DOHH2 (cell line): ENCODE data around the gene CERS6.

Source experiments
- H3F3A ChIP-seq: fragments of 200-600 bp; sonication (generic), shearing (Covaris generic); 2 replicates; pipeline ENCODE4 v1.6.0; 2016; ENCODE audit warnings: antibody characterized with exemption, mild to moderate bottlenecking; ENCODE audit not compliant: control insufficient read depth, insufficient read depth
- H3K27ac ChIP-seq: fragments of 200-600 bp; sonication (generic); 2 replicates; pipeline ENCODE4 v1.5.1; 2014; ENCODE audit warnings: low read depth, mild to moderate bottlenecking, low read length, moderate library complexity
- H3K27me3 ChIP-seq: fragments of 200-600 bp; sonication (generic); 2 replicates; pipeline ENCODE4 v1.6.1; 2014; ENCODE audit warnings: mild to moderate bottlenecking, low read length, mixed read lengths; ENCODE audit not compliant: control insufficient read depth
- H3K36me3 ChIP-seq: fragments of 200-600 bp; sonication (generic); 2 replicates; pipeline ENCODE4 v1.6.1; 2014; ENCODE audit warnings: mild to moderate bottlenecking, low read length, moderate library complexity, mixed read lengths; ENCODE audit not compliant: control insufficient read depth
- H3K4me1 ChIP-seq: fragments of 200-600 bp; sonication (generic); 2 replicates; pipeline ENCODE4 v1.6.1; 2014; ENCODE audit warnings: mild to moderate bottlenecking, low read length, mixed read lengths; ENCODE audit not compliant: control insufficient read depth
- H3K4me2 ChIP-seq: fragments of 200-600 bp; sonication (generic); 2 replicates; pipeline ENCODE4 v1.6.0; 2014; ENCODE audit warnings: mild to moderate bottlenecking, low read length, moderate library complexity
- H3K4me3 ChIP-seq: fragments of 200-600 bp; sonication (generic); 2 replicates; pipeline ENCODE4 v1.5.1; 2014; ENCODE audit warnings: mild to moderate bottlenecking, low read length, mixed read lengths
- H3K79me2 ChIP-seq: fragments of 200-600 bp; sonication (generic); 2 replicates; pipeline ENCODE4 v1.6.1; 2014; ENCODE audit warnings: mild to moderate bottlenecking, low read length, mixed read lengths; ENCODE audit not compliant: control insufficient read depth
- H3K9me2 ChIP-seq: fragments of 200-600 bp; sonication (generic); replicated peaks from 2 replicates; pipeline ENCODE4 v1.6.1; 2014; ENCODE audit warnings: mild to moderate bottlenecking, low read length, mixed read lengths; ENCODE audit not compliant: control insufficient read depth
- H3K9me3 ChIP-seq: fragments of 200-600 bp; sonication (generic); 2 replicates; pipeline ENCODE4 v1.6.1; 2014; ENCODE audit warnings: antibody characterized with exemption, low read length, mixed read lengths; ENCODE audit not compliant: control insufficient read depth, insufficient read depth
- H4K20me1 ChIP-seq: fragments of 200-600 bp; sonication (generic); 2 replicates; pipeline ENCODE4 v1.6.0; 2014; ENCODE audit warnings: low read depth, mild to moderate bottlenecking, antibody characterized with exemption, low read length, moderate library complexity; ENCODE audit not compliant: control insufficient read depth, insufficient read depth
- EZH2phosphoT487 ChIP-seq: fragments of 200-600 bp; sonication (generic); IDR thresholded peaks from 2 replicates; pipeline ENCODE4 v1.6.1; 2017; ENCODE audit warnings: borderline replicate concordance, mild to moderate bottlenecking, antibody characterized with exemption, low read length, moderate library complexity, mixed read lengths
- TF ChIP-seq, protein P1 (sequence below): fragments of 200-600 bp; sonication (generic); IDR thresholded peaks from one replicate; pipeline ENCODE4 v1.5.1; 2014; ENCODE audit warnings: antibody characterized with exemption, mild to moderate bottlenecking, low read depth, low read length; ENCODE audit not compliant: poor library complexity, severe bottlenecking

The CERS6 gene

DNA sequence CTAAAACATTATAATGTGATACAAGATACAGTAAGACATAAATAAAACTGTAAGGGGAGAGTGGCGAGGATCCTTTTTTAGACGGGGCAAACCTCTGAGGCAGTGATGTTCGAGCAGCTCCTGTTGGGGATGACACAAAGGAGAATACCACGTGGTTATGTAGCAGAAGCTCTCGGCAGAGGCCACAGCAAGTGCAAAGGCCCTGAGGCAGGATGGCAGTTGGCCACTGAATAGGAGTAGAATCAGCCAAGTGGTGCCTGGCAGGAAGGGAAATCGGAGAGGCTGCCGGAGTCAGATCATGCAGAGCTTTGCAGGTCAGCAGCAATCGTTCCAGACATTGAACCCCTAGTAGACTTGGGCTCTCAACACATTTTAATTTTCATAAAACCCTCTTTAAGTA lies 365.5 kb downstream of the CERS6 start:
- H3F3A ChIP-seq, result no peaks in the 10 kb centered on the region
- H3K79me2 ChIP-seq, result no peaks in the 10 kb centered on the region
- H4K20me1 ChIP-seq, result no peaks in the 10 kb centered on the region
- no peak overlapping the region for H3K4me2 ChIP-seq
- peaks cover 2% of the 10 kb centered on the region; the same call in 1 of the 2 replicates for H3K27me3 ChIP-seq
- TF ChIP-seq, protein P1, sequence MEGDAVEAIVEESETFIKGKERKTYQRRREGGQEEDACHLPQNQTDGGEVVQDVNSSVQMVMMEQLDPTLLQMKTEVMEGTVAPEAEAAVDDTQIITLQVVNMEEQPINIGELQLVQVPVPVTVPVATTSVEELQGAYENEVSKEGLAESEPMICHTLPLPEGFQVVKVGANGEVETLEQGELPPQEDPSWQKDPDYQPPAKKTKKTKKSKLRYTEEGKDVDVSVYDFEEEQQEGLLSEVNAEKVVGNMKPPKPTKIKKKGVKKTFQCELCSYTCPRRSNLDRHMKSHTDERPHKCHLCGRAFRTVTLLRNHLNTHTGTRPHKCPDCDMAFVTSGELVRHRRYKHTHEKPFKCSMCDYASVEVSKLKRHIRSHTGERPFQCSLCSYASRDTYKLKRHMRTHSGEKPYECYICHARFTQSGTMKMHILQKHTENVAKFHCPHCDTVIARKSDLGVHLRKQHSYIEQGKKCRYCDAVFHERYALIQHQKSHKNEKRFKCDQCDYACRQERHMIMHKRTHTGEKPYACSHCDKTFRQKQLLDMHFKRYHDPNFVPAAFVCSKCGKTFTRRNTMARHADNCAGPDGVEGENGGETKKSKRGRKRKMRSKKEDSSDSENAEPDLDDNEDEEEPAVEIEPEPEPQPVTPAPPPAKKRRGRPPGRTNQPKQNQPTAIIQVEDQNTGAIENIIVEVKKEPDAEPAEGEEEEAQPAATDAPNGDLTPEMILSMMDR, result no peak
- no peak for TF ChIP-seq EZH2phosphoT487
- H3K4me1 ChIP-seq, result no peaks in the 10 kb centered on the region
- no peaks in the 10 kb centered on the region for H3K36me3 ChIP-seq
- H3K27ac ChIP-seq, result no peak overlapping the region
- H3K4me3 ChIP-seq, result no peak overlapping the region
- no peaks in the 10 kb centered on the region for H3K9me3 ChIP-seq
- no peaks in the 10 kb centered on the region for H3K9me2 ChIP-seq

DNA sequence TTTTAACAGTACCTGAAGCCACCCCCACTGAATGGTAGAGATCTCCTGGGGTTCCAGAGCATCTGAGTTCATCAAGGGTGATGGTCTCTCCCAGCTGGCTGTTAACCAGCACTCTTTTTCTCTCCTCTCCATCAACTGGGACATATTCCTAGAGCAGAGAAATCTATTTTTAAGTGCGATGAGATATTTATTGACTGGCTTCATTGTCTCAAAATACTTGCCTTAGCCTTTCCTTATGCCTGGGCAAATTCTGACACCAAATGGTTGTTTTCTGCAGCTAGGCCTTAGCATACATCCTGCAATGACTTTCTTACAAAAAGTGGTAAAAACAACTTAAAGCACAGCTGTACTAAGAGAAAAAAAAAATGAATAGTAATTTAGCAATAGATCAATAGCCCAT lies 365.9 kb downstream of the CERS6 start:
- H3K4me2 ChIP-seq, result no peak overlapping the region
- H3K27ac ChIP-seq, result no peak overlapping the region
- H3K4me3 ChIP-seq, result no peak overlapping the region
- no peaks in the 10 kb centered on the region for H4K20me1 ChIP-seq
- no peaks in the 10 kb centered on the region for H3F3A ChIP-seq
- H3K9me2 ChIP-seq, result no peaks in the 10 kb centered on the region
- no peaks in the 10 kb centered on the region for H3K79me2 ChIP-seq
- H3K9me3 ChIP-seq, result no peaks in the 10 kb centered on the region
- TF ChIP-seq EZH2phosphoT487, result no peak
- TF ChIP-seq, protein P1, result no peak
- H3K36me3 ChIP-seq, result no peaks in the 10 kb centered on the region
- peaks cover 2% of the 10 kb centered on the region; the same call in 1 of the 2 replicates for H3K27me3 ChIP-seq
- H3K4me1 ChIP-seq, result no peaks in the 10 kb centered on the region
